ENCODE data around the gene SPAG6.
A peak's percentile ranks its signal among the peaks of the same experiment; 100 is the strongest.
"Not testable (repeated sequence)": the region's sequence is repeated elsewhere in the genome, so short reads cannot be mapped to it uniquely, and the experiment has no call there.

SPAG6 gene

GRCh38 chr10:22345301-22346095, at the start of gene SPAG6:
Gene SPAG6, plus strand, starts transcription at chr10:22345496. Its CDS starts 116 bp downstream, at chr10:22345612.
- peak; percentile 74 for DNase-seq

- no peak for DNase-seq
These were observed 44.1 kb upstream of the SPAG6 start for GRCh38 chr10:22301193-22301592.

GRCh38 chr10:22303461-22303860, 41.8 kb upstream of the SPAG6 start:
- no peak for DNase-seq

GRCh38 chr10:22305721-22306120, 39.6 kb upstream of the SPAG6 start:
- DNase-seq: no peak

DNA sequence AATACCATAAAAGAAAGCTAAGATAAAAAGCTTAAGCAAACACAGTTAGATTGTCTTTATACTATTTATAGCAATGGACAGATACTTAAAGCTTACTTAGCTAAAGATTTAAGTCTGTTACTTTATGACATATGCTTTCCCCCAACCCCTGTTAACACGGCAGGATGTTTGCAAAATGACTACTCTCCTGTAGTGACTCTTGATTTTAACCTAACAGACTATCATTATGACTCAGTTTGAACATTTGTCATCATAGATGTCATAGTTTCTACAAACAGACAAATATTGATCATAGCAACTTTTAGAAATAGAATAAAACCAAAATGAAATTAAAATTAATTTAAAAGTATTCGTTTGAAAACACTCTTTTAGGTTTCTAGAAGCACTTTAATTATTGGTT, 36.9 kb upstream of the SPAG6 start:
- no peak for DNase-seq

- DNase-seq: no peak
These were observed 35.9 kb upstream of the SPAG6 start for GRCh38 chr10:22309180-22310000.

- not testable (repeated sequence) for DNase-seq
These were observed 35.3 kb upstream of the SPAG6 start for GRCh38 chr10:22310012-22310411.

- no peak for DNase-seq
These were observed 34.4 kb upstream of the SPAG6 start for GRCh38 chr10:22310928-22311327.

- no peak for DNase-seq
These were observed 30.4 kb upstream of the SPAG6 start for GRCh38 chr10:22314852-22315251.

DNA sequence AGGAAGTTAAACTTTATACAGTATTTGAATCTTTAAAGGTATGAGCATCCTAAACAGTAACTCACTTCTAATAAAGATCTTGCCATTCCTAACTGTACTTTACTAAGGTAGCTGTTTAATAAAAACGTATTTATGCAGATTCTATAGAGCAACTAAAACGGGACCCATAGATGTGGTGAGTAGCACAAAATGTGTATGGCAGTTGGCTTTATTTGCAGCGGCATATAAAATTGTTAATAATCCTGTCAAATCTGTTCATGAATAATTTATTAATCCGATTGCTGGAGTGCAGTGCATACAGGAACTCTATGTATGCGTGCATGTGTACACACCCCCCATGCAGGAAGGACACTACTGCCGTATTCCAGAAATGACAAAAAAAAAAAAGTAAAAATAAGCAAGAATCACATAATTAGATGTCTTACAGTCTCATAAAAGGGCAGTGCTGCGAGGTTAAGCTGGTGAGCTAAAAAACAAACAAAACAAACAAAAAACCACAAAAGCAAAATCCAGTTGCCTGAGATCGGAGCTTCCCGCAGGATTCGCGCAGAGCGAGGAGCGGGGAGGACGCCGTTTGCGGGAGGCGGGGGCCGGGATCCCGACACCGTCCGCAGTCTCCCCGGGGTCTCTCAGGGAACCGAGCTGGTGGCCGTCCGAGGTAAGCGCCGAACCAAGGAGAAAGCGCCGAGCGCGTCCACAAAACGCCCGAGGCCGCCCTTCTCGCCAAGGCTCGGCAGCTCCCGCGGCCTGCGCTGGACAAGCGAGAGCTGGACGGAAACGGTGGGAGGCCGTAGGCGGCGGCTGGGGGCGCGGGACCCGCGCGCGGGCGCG, 29.6 kb upstream of the SPAG6 start:
- no peak for DNase-seq

- DNase-seq: peak; percentile 87
These were observed 28.8 kb upstream of the SPAG6 start, which contains the start of gene COMMD3 for GRCh38 chr10:22316286-22317075. Gene COMMD3, plus strand, starts transcription at chr10:22316388. Its CDS starts 30 bp downstream, at chr10:22316418.

GRCh38 chr10:22317076-22317370, 28.3 kb upstream of the SPAG6 start:
- peak; percentile 35 for DNase-seq

DNA sequence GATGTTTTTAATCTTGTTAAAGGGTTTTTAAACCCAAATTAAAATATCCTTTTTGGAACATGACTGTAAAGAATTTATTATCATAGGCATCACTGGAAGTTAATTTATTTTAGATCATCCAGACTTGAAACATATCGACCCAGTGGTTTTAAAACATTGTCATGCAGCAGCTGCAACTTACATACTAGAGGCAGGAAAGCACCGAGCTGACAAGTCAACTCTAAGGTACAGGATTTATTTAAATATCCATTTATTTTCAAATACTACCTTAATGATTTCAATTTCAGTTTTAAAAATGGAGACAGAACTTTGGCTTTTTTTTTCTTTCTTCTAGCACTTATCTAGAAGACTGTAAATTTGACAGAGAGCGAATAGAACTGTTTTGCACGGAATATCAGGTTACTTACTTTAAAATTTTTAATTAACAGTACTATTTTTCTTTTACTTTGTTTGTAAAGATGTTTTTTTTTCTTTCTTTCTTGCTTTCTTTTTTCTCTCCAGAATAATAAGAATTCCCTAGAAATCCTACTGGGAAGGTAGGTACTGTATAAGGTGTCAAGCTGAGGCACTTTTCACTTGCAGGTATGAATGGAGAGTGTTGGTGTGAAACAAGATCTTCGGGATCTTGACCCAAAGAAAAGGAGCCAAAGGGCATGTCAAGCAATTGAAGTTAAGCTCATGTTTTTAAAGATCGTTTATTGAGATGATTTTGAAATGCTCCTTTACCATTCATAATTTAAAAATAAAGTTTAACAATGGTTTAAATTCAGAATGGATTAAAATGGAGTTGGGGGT, 27.3 kb upstream of the SPAG6 start:
- DNase-seq: no peak

DNA sequence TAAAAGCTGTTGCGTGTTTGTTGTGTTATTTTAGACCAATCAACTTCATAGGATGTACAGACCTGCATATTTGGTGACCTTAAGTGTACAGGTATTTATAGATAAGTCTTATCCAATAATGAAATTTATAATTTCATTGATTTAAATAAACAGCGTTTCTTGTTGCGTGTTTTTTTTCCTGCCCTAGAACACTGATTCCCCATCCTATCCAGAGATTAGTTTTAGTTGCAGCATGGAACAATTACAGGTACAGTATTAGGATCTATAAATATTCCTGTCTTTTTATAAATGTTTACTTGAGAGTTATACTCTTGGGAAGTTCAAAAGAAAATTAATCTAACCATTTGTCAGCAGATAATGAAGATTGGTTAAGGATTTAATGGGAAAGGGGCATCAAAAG, 26.5 kb upstream of the SPAG6 start:
- DNase-seq: no peak

DNA sequence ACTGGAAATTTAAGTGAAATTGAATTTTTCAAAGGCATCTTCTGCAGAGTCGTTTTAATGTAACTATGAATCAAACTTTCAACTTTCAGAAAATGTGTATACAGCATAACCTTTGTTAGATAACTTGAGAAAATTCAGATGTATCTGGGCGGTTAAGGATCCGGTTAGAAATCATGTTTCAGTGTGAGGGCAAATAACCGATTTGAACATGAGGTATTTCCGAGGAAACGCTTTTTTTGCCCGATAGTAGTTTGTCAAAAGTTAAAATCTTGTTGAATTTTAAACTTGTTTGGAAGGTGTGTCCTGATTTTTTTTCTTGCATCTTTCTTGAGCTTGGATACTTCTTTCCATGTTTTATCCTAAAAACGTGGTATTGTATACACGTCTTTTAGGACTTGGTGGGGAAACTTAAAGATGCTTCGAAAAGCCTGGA, 25.7 kb upstream of the SPAG6 start:
- no peak for DNase-seq

GRCh38 chr10:22319980-22320558, 25.2 kb upstream of the SPAG6 start:
- no peak for DNase-seq

DNA sequence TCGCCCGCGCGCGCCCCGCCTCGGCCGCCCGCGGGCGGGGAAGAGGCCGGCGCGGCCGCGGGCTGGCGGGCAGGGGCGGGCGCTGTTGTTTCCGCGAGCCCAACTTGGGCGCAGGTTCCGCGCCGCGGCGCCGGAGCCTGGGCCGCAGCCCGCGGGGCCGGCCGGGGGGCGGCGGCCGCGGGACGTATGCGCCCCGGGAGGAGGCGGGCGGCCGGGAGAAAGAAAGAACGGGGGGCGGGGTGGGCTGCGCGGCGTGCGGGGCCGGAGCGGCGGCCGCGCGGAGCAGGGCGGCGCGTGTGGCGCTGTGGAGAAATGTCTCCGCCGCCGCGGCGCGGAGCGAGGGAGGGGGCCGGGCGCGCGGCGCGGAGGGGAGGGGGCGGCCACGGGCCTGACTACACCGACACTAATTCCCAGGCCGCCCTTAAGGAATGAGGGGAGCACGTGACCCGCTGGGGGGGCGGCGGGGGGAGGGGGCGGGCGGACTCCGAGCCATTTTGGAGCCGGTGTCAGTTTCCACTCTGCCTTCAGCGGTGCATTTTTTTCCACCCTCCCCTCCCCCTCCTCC, 24.6 kb upstream of the SPAG6 start, which contains the start of gene BMI1:
BMI1 (plus strand) TSS at position 509 of the 565 bp plus-strand sequence. CDS start 5,351 bp downstream, outside the sequence.
- DNase-seq: no peak

DNA sequence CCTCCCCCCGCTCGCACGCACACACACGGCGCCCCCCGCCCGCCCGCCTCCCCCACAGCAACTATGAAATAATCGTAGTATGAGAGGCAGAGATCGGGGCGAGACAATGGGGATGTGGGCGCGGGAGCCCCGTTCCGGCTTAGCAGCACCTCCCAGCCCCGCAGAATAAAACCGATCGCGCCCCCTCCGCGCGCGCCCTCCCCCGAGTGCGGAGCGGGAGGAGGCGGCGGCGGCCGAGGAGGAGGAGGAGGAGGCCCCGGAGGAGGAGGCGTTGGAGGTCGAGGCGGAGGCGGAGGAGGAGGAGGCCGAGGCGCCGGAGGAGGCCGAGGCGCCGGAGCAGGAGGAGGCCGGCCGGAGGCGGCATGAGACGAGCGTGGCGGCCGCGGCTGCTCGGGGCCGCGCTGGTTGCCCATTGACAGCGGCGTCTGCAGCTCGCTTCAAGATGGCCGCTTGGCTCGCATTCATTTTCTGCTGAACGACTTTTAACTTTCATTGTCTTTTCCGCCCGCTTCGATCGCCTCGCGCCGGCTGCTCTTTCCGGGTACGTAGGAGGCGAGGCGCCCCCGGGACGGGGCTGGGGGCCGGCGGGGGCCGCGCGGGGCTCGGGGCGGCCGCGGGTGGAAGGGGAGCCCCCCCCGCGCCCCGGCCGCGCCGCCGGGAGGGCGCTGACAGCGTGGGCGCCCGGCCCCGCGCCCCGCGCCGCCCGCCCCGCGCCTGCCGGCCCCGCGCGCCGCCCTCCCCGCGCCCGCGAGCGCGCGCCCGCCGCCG, 24.0 kb upstream of the SPAG6 start:
- peak; percentile 66 for DNase-seq

GRCh38 chr10:22321924-22322640, 23.2 kb upstream of the SPAG6 start:
- DNase-seq: no peak
